ENCODE data around the gene GPC6. TPM values are rescaled to one million over a fixed set of nuclear protein-coding genes. Genes with fewer than 3 reads are reported as not detected.
"Not testable (repeated sequence)": the region's sequence is repeated elsewhere in the genome, so short reads cannot be mapped to it uniquely, and the experiment has no call there.

GPC6 gene
- total RNA-seq, 4 donors from 2014 or later = 2.7 to 5.7 (median 4.4) TPM

GRCh38 chr13:94301487-94301886 lies 1074.9 kb downstream of the GPC6 start:
- H3K4me1 ChIP-seq = peaks cover 7% of the 10 kb centered on the region
- TF ChIP-seq, protein P1, sequence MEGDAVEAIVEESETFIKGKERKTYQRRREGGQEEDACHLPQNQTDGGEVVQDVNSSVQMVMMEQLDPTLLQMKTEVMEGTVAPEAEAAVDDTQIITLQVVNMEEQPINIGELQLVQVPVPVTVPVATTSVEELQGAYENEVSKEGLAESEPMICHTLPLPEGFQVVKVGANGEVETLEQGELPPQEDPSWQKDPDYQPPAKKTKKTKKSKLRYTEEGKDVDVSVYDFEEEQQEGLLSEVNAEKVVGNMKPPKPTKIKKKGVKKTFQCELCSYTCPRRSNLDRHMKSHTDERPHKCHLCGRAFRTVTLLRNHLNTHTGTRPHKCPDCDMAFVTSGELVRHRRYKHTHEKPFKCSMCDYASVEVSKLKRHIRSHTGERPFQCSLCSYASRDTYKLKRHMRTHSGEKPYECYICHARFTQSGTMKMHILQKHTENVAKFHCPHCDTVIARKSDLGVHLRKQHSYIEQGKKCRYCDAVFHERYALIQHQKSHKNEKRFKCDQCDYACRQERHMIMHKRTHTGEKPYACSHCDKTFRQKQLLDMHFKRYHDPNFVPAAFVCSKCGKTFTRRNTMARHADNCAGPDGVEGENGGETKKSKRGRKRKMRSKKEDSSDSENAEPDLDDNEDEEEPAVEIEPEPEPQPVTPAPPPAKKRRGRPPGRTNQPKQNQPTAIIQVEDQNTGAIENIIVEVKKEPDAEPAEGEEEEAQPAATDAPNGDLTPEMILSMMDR (IDR thresholded peaks at IDR 0.05) = no peak
- no peak for TF ChIP-seq POLR2AphosphoS5 (IDR thresholded peaks at IDR 0.05)
- TF ChIP-seq POLR2A (IDR thresholded peaks at IDR 0.05) = no peak
- no peak for TF ChIP-seq EP300 (IDR thresholded peaks at IDR 0.05)
- H3K4me3 ChIP-seq = no peak overlapping the region

DNA sequence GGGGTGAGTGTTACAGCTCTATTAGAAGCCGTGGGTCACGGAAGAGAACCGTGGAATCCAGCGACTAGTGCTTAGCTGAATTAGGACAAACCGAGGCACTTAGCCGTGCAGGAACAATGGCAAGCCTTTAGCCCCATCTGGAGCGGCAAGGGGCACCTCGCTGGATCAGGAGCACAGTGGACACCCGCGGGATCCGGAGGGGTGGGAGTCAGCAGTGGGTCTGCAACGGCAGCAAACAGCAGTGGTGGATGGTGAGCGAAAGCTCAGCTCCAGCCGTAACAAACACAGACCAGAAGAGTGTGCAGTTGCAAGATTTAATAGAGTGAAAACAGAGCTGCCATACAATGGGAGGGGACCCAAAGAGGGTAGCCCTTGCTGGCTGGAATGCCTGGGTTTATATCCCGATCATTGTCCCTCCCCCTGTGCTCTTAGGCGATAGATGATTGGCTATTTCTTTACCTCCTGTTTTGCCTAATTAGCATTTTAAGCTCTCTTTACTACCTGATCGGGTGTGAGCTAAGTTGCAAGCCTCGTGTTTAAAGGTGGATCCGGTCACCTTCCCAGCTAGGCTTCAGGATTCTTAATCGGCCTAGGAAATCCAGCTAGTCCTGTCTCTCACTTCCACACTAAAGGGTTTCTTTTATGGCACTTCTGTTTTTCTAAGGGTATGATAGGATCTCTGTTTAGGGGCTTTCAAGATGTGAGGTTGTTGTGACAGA lies 1076.4 kb downstream of the GPC6 start:
- WGBS = 86% methylated on average over 17 of the region's 20 CpGs
- not testable (repeated sequence) for DNase-seq (ENCODE audit: low spot score in 2 of 2); H3K36me3 ChIP-seq; H3K4me3 ChIP-seq; H3K27ac ChIP-seq; H3K27me3 ChIP-seq; H3K4me1 ChIP-seq; H3K9me3 ChIP-seq

More at GRCh38 chr13:94301487-94301886, 1074.9 kb downstream of the GPC6 start:
- Histone ChIP-seq H3K9me3 (no peaks in the 10 kb centered on the region), H3K27ac (no peak overlapping the region), H3K36me3 (no peaks in the 10 kb centered on the region), H3K27me3 (no peaks in the 10 kb centered on the region)
- no peak for DNase-seq (ENCODE audit: low spot score in 2 of 2)
- 90% methylated on average over 1 of the region's 1 CpG for WGBS

GRCh38 chr13:94303644-94304174 lies 1077.1 kb downstream of the GPC6 start:
- peaks cover 7% of the 10 kb centered on the region for H3K4me1 ChIP-seq
- no peak overlapping the region for H3K27ac ChIP-seq
- TF ChIP-seq, protein P1 (IDR thresholded peaks at IDR 0.05) = no peak
- H3K36me3 ChIP-seq = no peaks in the 10 kb centered on the region
- no peaks in the 10 kb centered on the region for H3K27me3 ChIP-seq
- DNase-seq (ENCODE audit: low spot score in 2 of 2) = no peak
- H3K9me3 ChIP-seq = no peaks in the 10 kb centered on the region
- H3K4me3 ChIP-seq = no peak overlapping the region
- WGBS = 52% methylated on average over 7 of the region's 7 CpGs

DNA sequence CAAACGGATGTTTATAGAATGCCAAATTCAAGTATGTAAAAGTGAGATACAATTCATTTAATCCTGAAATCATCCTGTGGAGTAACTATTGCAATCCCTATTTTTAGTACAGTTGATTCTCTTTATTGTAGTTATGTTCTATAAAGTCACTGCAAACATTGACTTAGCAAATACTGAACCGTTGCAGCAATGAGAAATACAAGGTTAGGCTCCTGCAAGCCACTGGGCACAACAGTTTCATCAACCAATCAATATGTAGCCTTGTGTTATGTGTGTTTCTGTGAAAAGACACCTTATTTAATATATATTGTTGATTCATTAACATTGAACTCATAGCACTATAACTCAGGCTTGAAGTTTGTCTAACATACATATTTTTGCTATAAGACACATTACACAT lies 1078.4 kb downstream of the GPC6 start:
- H3K27ac ChIP-seq = no peak overlapping the region
- no peak for DNase-seq (ENCODE audit: low spot score in 2 of 2)
- H3K4me1 ChIP-seq = peaks cover 12% of the 10 kb centered on the region
- TF ChIP-seq, protein P1 (IDR thresholded peaks at IDR 0.05) = no peak
- TF ChIP-seq EP300 (IDR thresholded peaks at IDR 0.05) = no peak
- no peak for TF ChIP-seq POLR2AphosphoS5 (IDR thresholded peaks at IDR 0.05)
- TF ChIP-seq POLR2A (IDR thresholded peaks at IDR 0.05) = no peak
- no peak overlapping the region for H3K4me3 ChIP-seq
- no peaks in the 10 kb centered on the region for H3K36me3 ChIP-seq
- H3K27me3 ChIP-seq = no peaks in the 10 kb centered on the region
- WGBS = 79% methylated on average over 2 of the region's 2 CpGs
- no peaks in the 10 kb centered on the region for H3K9me3 ChIP-seq

- H3K4me3 ChIP-seq = no peak overlapping the region
- peaks cover 12% of the 10 kb centered on the region for H3K4me1 ChIP-seq
- no peaks in the 10 kb centered on the region for H3K27me3 ChIP-seq
- WGBS = 33% methylated on average over 1 of the region's 1 CpG
- DNase-seq (ENCODE audit: low spot score in 2 of 2) = no peak
- TF ChIP-seq EP300 (IDR thresholded peaks at IDR 0.05) (no peak), POLR2A (IDR thresholded peaks at IDR 0.05) (no peak), POLR2AphosphoS5 (IDR thresholded peaks at IDR 0.05) (no peak)
- TF ChIP-seq, protein P1 (IDR thresholded peaks at IDR 0.05) = no peak
- no peaks in the 10 kb centered on the region for H3K36me3 ChIP-seq
- no peaks in the 10 kb centered on the region for H3K9me3 ChIP-seq
- H3K27ac ChIP-seq = no peak overlapping the region
Observed at GRCh38 chr13:94305463-94305862, 1078.9 kb downstream of the GPC6 start.

Data from suprapubic skin (tissue), 4 donors.